Measurements from ENCODE around the gene CDH5. TPM values are rescaled to one million over a fixed set of nuclear protein-coding genes. Genes with fewer than 3 reads are reported as not detected.
"Not testable (repeated sequence)": the region's sequence is repeated elsewhere in the genome, so short reads cannot be mapped to it uniquely, and the experiment has no call there.

Gene CDH5
- total and polyA plus RNA-seq, 4 donors, result 29.9 to 196 (median 81.1) TPM

- Histone ChIP-seq H3K9me3 (ENCODE audit: control insufficient read depth in 4 of 4, insufficient read depth in 3 of 4, low read length in 3 of 4) (no peaks in the 10 kb centered on the region), H3K4me1 (ENCODE audit: control insufficient read depth in 5 of 5, insufficient read depth in 5 of 5, low read length in 5 of 5) (peaks cover 0 to 34% (median 9%) of the 10 kb centered on the region in 5 donors), H3K4me3 (no peak overlapping the region), H3K36me3 (ENCODE audit: control insufficient read depth in 4 of 4, insufficient read depth in 4 of 4, low read length in 4 of 4) (no peaks in the 10 kb centered on the region), H3K27ac (ENCODE audit: low read depth in 1 of 2, low read length in 1 of 2) (no peak overlapping the region), H3K27me3 (ENCODE audit: control insufficient read depth in 3 of 3, insufficient read depth in 3 of 3, low read length in 2 of 3) (no peaks in the 10 kb centered on the region), H3K9ac (ENCODE audit: insufficient read depth in 1 of 2, low read length in 2 of 2) (no peak overlapping the region)
- ATAC-seq (ENCODE audit: insufficient read depth, low FRiP score) (no peak), DNase-seq (peak; percentile 87 to 91 (median 90))
- no peak for TF ChIP-seq CTCF (IDR thresholded peaks at IDR 0.05; ENCODE audit: control extremely low read depth, extremely low read depth)
- WGBS, 2 donors, result 69 to 74% methylated on average over 17 of the region's 17 CpGs
Observed at GRCh38 chr16:66326991-66327513, 39.4 kb upstream of the CDH5 start.

GRCh38 chr16:66328282-66328681 lies 38.2 kb upstream of the CDH5 start:
- H3K4me1 ChIP-seq (ENCODE audit: control insufficient read depth in 5 of 5, insufficient read depth in 5 of 5, low read length in 5 of 5), result peaks cover 0 to 34% (median 9%) of the 10 kb centered on the region in 5 donors
- no peaks in the 10 kb centered on the region for H3K27me3 ChIP-seq (ENCODE audit: control insufficient read depth in 3 of 3, insufficient read depth in 3 of 3, low read length in 2 of 3)
- 92 to 95% methylated on average over 11 of the region's 11 CpGs for WGBS, 2 donors
- H3K36me3 ChIP-seq (ENCODE audit: control insufficient read depth in 4 of 4, insufficient read depth in 4 of 4, low read length in 4 of 4), result no peaks in the 10 kb centered on the region
- DNase-seq (no peak), ATAC-seq (ENCODE audit: insufficient read depth, low FRiP score) (no peak)
- no peak overlapping the region for H3K4me3 ChIP-seq
- H3K9ac ChIP-seq (ENCODE audit: insufficient read depth in 1 of 2, low read length in 2 of 2), result no peak overlapping the region
- no peak for TF ChIP-seq CTCF (IDR thresholded peaks at IDR 0.05; ENCODE audit: control extremely low read depth, extremely low read depth)
- no peak overlapping the region for H3K27ac ChIP-seq (ENCODE audit: low read depth in 1 of 2, low read length in 1 of 2)
- no peaks in the 10 kb centered on the region for H3K9me3 ChIP-seq (ENCODE audit: control insufficient read depth in 4 of 4, insufficient read depth in 3 of 4, low read length in 3 of 4)

GRCh38 chr16:66331464-66331863 lies 35.0 kb upstream of the CDH5 start:
- H3K9ac ChIP-seq (ENCODE audit: insufficient read depth in 1 of 2, low read length in 2 of 2); H3K9me3 ChIP-seq (ENCODE audit: control insufficient read depth in 4 of 4, insufficient read depth in 3 of 4, low read length in 3 of 4); H3K27me3 ChIP-seq (ENCODE audit: control insufficient read depth in 3 of 3, insufficient read depth in 3 of 3, low read length in 2 of 3); ATAC-seq (ENCODE audit: insufficient read depth, low FRiP score); DNase-seq; H3K4me3 ChIP-seq; H3K27ac ChIP-seq (ENCODE audit: low read depth in 1 of 2, low read length in 1 of 2); H3K36me3 ChIP-seq (ENCODE audit: control insufficient read depth in 4 of 4, insufficient read depth in 4 of 4, low read length in 4 of 4): not testable (repeated sequence)
- peaks cover 0 to 30% (median 8%) of the 10 kb centered on the region in 5 donors for H3K4me1 ChIP-seq (ENCODE audit: control insufficient read depth in 5 of 5, insufficient read depth in 5 of 5, low read length in 5 of 5)
- WGBS, 2 donors, result 85 to 92% methylated on average over 2 of the region's 2 CpGs

- no peak overlapping the region for H3K9ac ChIP-seq (ENCODE audit: insufficient read depth in 1 of 2, low read length in 2 of 2)
- WGBS, 2 donors, result 86 to 93% methylated on average over 14 to 15 of the region's 15 CpGs
- peaks cover 0 to 6% (median 0%) of the 10 kb centered on the region in 4 donors for H3K9me3 ChIP-seq (ENCODE audit: control insufficient read depth in 4 of 4, insufficient read depth in 3 of 4, low read length in 3 of 4)
- H3K27ac ChIP-seq (ENCODE audit: low read depth in 1 of 2, low read length in 1 of 2), result no peak overlapping the region
- no peaks in the 10 kb centered on the region for H3K27me3 ChIP-seq (ENCODE audit: control insufficient read depth in 3 of 3, insufficient read depth in 3 of 3, low read length in 2 of 3)
- peaks cover 0 to 20% (median 2%) of the 10 kb centered on the region in 5 donors for H3K4me1 ChIP-seq (ENCODE audit: control insufficient read depth in 5 of 5, insufficient read depth in 5 of 5, low read length in 5 of 5)
- H3K36me3 ChIP-seq (ENCODE audit: control insufficient read depth in 4 of 4, insufficient read depth in 4 of 4, low read length in 4 of 4), result no peaks in the 10 kb centered on the region
- no peak for TF ChIP-seq CTCF (IDR thresholded peaks at IDR 0.05; ENCODE audit: control extremely low read depth, extremely low read depth)
- ATAC-seq (ENCODE audit: insufficient read depth, low FRiP score) (no peak), DNase-seq (no peak)
- no peak overlapping the region for H3K4me3 ChIP-seq
Observed at GRCh38 chr16:66332634-66333610, 33.6 kb upstream of the CDH5 start.
